ENCODE measurements around the gene ZC4H2.

DNA sequence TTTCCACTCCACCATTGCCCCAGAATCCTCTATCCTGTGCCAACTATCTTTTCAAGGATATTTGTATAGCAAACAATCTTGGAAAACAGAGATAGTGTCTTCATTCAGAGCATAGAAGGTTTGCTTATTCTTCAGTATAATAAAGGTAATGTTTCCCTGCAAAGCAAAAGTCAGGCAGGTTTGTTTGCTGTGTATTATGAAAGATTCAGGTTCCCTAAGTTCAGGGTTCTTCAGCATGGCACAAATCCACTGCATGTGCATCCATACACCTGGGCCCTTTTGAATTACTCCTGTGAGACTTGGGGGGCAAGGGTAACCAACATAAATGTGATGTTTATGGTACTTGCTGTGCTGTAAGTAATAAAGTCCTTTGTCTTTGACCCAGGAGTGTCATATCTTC is 33.2 kb upstream of the ZC4H2 start:
- no peak for TF ChIP-seq YY1 (tag by site-specific recombination; IDR thresholded peaks at IDR 0.05)
- TF ChIP-seq, protein P1, sequence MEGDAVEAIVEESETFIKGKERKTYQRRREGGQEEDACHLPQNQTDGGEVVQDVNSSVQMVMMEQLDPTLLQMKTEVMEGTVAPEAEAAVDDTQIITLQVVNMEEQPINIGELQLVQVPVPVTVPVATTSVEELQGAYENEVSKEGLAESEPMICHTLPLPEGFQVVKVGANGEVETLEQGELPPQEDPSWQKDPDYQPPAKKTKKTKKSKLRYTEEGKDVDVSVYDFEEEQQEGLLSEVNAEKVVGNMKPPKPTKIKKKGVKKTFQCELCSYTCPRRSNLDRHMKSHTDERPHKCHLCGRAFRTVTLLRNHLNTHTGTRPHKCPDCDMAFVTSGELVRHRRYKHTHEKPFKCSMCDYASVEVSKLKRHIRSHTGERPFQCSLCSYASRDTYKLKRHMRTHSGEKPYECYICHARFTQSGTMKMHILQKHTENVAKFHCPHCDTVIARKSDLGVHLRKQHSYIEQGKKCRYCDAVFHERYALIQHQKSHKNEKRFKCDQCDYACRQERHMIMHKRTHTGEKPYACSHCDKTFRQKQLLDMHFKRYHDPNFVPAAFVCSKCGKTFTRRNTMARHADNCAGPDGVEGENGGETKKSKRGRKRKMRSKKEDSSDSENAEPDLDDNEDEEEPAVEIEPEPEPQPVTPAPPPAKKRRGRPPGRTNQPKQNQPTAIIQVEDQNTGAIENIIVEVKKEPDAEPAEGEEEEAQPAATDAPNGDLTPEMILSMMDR (tag by site-specific recombination; IDR thresholded peaks at IDR 0.05): no peak
- TF ChIP-seq, protein P2, sequence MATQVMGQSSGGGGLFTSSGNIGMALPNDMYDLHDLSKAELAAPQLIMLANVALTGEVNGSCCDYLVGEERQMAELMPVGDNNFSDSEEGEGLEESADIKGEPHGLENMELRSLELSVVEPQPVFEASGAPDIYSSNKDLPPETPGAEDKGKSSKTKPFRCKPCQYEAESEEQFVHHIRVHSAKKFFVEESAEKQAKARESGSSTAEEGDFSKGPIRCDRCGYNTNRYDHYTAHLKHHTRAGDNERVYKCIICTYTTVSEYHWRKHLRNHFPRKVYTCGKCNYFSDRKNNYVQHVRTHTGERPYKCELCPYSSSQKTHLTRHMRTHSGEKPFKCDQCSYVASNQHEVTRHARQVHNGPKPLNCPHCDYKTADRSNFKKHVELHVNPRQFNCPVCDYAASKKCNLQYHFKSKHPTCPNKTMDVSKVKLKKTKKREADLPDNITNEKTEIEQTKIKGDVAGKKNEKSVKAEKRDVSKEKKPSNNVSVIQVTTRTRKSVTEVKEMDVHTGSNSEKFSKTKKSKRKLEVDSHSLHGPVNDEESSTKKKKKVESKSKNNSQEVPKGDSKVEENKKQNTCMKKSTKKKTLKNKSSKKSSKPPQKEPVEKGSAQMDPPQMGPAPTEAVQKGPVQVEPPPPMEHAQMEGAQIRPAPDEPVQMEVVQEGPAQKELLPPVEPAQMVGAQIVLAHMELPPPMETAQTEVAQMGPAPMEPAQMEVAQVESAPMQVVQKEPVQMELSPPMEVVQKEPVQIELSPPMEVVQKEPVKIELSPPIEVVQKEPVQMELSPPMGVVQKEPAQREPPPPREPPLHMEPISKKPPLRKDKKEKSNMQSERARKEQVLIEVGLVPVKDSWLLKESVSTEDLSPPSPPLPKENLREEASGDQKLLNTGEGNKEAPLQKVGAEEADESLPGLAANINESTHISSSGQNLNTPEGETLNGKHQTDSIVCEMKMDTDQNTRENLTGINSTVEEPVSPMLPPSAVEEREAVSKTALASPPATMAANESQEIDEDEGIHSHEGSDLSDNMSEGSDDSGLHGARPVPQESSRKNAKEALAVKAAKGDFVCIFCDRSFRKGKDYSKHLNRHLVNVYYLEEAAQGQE (tag by site-specific recombination; IDR thresholded peaks at IDR 0.05): no peak
